LoVo (cell line): ENCODE results near the gene GNA12.
A peak's percentile ranks its signal among the peaks of the same experiment; 100 is the strongest.
"Not testable (repeated sequence)": the region's sequence is repeated elsewhere in the genome, so short reads cannot be mapped to it uniquely, and the experiment has no call there.

Experiments used
- DNase-seq: peaks from one replicate; pipeline ENCODE4 v3.0.0-alpha.2; 2016; ENCODE audit warnings: low spot score

GNA12 gene

GRCh38 chr7:2751086-2751485, 93.0 kb downstream of the GNA12 start:
- no peak for DNase-seq

- DNase-seq = no peak
These were observed 94.1 kb downstream of the GNA12 start for GRCh38 chr7:2750004-2750407.

GRCh38 chr7:2748684-2749083, 95.4 kb downstream of the GNA12 start:
- DNase-seq = not testable (repeated sequence)

- not testable (repeated sequence) for DNase-seq
These were observed 100.5 kb downstream of the GNA12 start for GRCh38 chr7:2743523-2744185.

GRCh38 chr7:2738766-2739549, 105.2 kb downstream of the GNA12 start:
- DNase-seq = no peak

GRCh38 chr7:2737771-2738540, 106.2 kb downstream of the GNA12 start:
- no peak for DNase-seq

- not testable (repeated sequence) for DNase-seq
These were observed 106.9 kb downstream of the GNA12 start for GRCh38 chr7:2737005-2737743.

- no peak for DNase-seq
These were observed 107.6 kb downstream of the GNA12 start for GRCh38 chr7:2736411-2736914.

GRCh38 chr7:2735744-2736143, 108.4 kb downstream of the GNA12 start:
- DNase-seq = no peak

- no peak for DNase-seq
These were observed 109.1 kb downstream of the GNA12 start for GRCh38 chr7:2734751-2735571.

GRCh38 chr7:2734084-2734686, 109.9 kb downstream of the GNA12 start:
- DNase-seq = no peak

- peak; percentile 10 for DNase-seq
These were observed 111.0 kb downstream of the GNA12 start for GRCh38 chr7:2732959-2733584.

GRCh38 chr7:2732388-2732787, 111.7 kb downstream of the GNA12 start:
- DNase-seq = no peak

- no peak for DNase-seq
These were observed 113.0 kb downstream of the GNA12 start for GRCh38 chr7:2730846-2731770.

GRCh38 chr7:2729893-2730716, 114.0 kb downstream of the GNA12 start:
- no peak for DNase-seq

GRCh38 chr7:2729031-2729892, 114.8 kb downstream of the GNA12 start:
- DNase-seq = no peak
